Keratinocyte (primary cell): ENCODE measurements around the gene ADAMTS6. TPM values are rescaled to one million over a fixed set of nuclear protein-coding genes. Genes with fewer than 3 reads are reported as not detected.
"Not testable (repeated sequence)": the region's sequence is repeated elsewhere in the genome, so short reads cannot be mapped to it uniquely, and the experiment has no call there.

Experiments
- DNase-seq: peaks from one replicate; pipeline ENCODE4 v3.0.0-alpha.2; 2011; ENCODE audit warnings: low read depth, missing footprints, low spot score
- FAIRE-seq: peaks from 2 replicates; lab custom pipeline; 2011; peaks lifted over from hg19 to GRCh38; lab: Jason Lieb, UNC
- H2AFZ ChIP-seq: 2 replicates; pipeline ENCODE4 v1.6.0; 2012; ENCODE audit warnings: low read length, control low read depth, inconsistent platforms; ENCODE audit not compliant: control insufficient read depth
- H3K27ac ChIP-seq: 2 replicates; pipeline ENCODE4 v1.5.1; 2011; ENCODE audit warnings: low read length; ENCODE audit not compliant: control insufficient read depth, insufficient read depth
- H3K27me3 ChIP-seq: 3 replicates; pipeline ENCODE4 v1.6.0; 2011; ENCODE audit warnings: low read length; ENCODE audit not compliant: control insufficient read depth, insufficient read depth; ENCODE audit errors: extremely low read depth
- H3K36me3 ChIP-seq, 2 experiments: 2 replicates in 1 of 2; 3 replicates in 1 of 2; pipeline ENCODE4 v1.5.1; 2011; ENCODE audit warnings: low read length in 2 of 2, mild to moderate bottlenecking in 1 of 2; ENCODE audit not compliant: control insufficient read depth in 2 of 2, insufficient read depth in 2 of 2; ENCODE audit errors: extremely low read depth in 1 of 2
- H3K4me1 ChIP-seq: 3 replicates; pipeline ENCODE4 v1.5.1; 2011; ENCODE audit warnings: low read length; ENCODE audit not compliant: control insufficient read depth, insufficient read depth; ENCODE audit errors: extremely low read depth
- H3K4me2 ChIP-seq: 3 replicates; pipeline ENCODE4 v1.6.0; 2011; ENCODE audit warnings: low read depth, low read length; ENCODE audit not compliant: control insufficient read depth, insufficient read depth; ENCODE audit errors: extremely low read depth
- H3K4me3 ChIP-seq, 3 experiments: fragments of 200-600 bp in 1 of 3; sonication (generic) in 1 of 3; 2 replicates in 2 of 3; 3 replicates in 1 of 3; pipeline ENCODE4 v1.5.1; 2011 to 2016; ENCODE audit warnings: low read length in 3 of 3, mild to moderate bottlenecking in 3 of 3, control low read depth in 2 of 3, inconsistent platforms in 1 of 3, low read depth in 1 of 3, mixed read lengths in 1 of 3, mixed run types in 1 of 3, moderate library complexity in 1 of 3; ENCODE audit not compliant: control insufficient read depth in 2 of 3, insufficient read depth in 2 of 3; ENCODE audit errors: extremely low read depth in 1 of 3
- H3K79me2 ChIP-seq: 2 replicates; pipeline ENCODE4 v1.6.0; 2012; ENCODE audit warnings: low read length; ENCODE audit not compliant: control insufficient read depth, insufficient read depth
- H3K9ac ChIP-seq: 3 replicates; pipeline ENCODE4 v1.6.0; 2011; ENCODE audit warnings: low read length; ENCODE audit not compliant: control insufficient read depth, insufficient read depth; ENCODE audit errors: extremely low read depth
- H3K9me1 ChIP-seq: 3 replicates; pipeline ENCODE4 v1.6.0; 2011; ENCODE audit warnings: low read length; ENCODE audit not compliant: control insufficient read depth, insufficient read depth; ENCODE audit errors: extremely low read depth
- H3K9me3 ChIP-seq: 2 replicates; pipeline ENCODE4 v1.5.1; 2012; ENCODE audit warnings: low read depth, low read length; ENCODE audit not compliant: control insufficient read depth
- H4K20me1 ChIP-seq: 3 replicates; pipeline ENCODE4 v1.6.0; 2011; ENCODE audit warnings: low read length; ENCODE audit not compliant: control insufficient read depth, insufficient read depth; ENCODE audit errors: extremely low read depth
- EZH2 ChIP-seq: IDR thresholded peaks from one replicate; pipeline ENCODE4 v1.6.1; 2012; ENCODE audit warnings: inconsistent platforms, mild to moderate bottlenecking, low read length, moderate library complexity
- dilution Hi-C: fragments of 300-500 bp; cut with MboI; formaldehyde crosslinking; loops from one replicate; pipeline ENCODE4 v1.7.0; 2020; ENCODE audit warnings: low sequenced_read_pairs; ENCODE audit not compliant: extremely low pct_ligation_motif_present
- polyA plus RNA-seq, 5 experiments: library from polyadenylated mRNA; depleted of rRNA in 3 of 5; stranded (reverse) in 3 of 5; stranded (forward) in 1 of 5; unstranded in 1 of 5; fragments of >200 nt; gene quantifications; 1 replicate in 1 of 5; 2 replicates in 3 of 5; 3 replicates in 1 of 5; pipeline versions ENCODE4 v1.2.1 to v1.2.3, GENCODE V29; 2011 to 2012; ENCODE audit warnings: missing spikeins in 2 of 5, low read depth in 1 of 5, low replicate concordance in 1 of 5
- TF ChIP-seq, protein P1 (sequence below), 3 experiments: IDR thresholded peaks in 1 of 3; conservative IDR thresholded peaks in 1 of 3; optimal IDR thresholded peaks in 1 of 3; 2 replicates in 2 of 3; 3 replicates in 1 of 3; pipeline versions ENCODE3 to v1.5.1; 2011; ENCODE audit warnings: low read length in 3 of 3, mild to moderate bottlenecking in 3 of 3, moderate library complexity in 2 of 3, control low read depth in 1 of 3, inconsistent platforms in 1 of 3; ENCODE audit not compliant: insufficient read depth in 2 of 3; ENCODE audit errors: extremely low read depth in 1 of 3

The ADAMTS6 gene
- polyA plus RNA-seq, 1 donor (not counting 4 experiments of a cell fraction or from before 2014, with no cell fraction given), result 10.9 TPM

DNA sequence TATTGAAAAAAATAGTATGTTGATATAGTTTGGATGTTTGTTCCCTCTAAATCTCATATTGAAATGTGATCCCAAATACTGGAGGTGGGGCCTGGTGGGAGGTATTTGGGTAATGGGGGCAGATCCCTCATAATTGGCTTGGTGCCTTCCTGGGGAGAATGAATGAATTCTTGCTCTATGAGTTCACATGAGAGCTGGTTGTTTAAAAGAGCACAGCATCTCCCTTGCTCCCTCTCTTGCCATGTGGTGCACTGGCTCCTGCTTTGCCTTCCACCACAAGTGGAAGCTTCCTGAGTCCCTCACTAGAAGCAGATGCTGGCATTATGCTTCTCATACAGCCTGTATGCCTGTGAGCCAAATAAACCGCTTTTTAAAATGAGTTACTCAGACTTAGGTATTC lies 154.8 kb downstream of the ADAMTS6 start:
- Histone ChIP-seq H3K79me2 (no peaks in the 10 kb centered on the region), H3K9ac (no peak overlapping the region), H2AFZ (no peak overlapping the region), H3K4me3 (no peak overlapping the region), H3K4me2 (no peak overlapping the region), H3K9me3 (no peaks in the 10 kb centered on the region), H3K9me1 (no peaks in the 10 kb centered on the region), H3K27ac (no peak overlapping the region), H3K27me3 (no peaks in the 10 kb centered on the region), H3K36me3 (peaks cover 0 to 8% of the 10 kb centered on the region in 2 experiments), H4K20me1 (no peaks in the 10 kb centered on the region), H3K4me1 (no peaks in the 10 kb centered on the region)
- dilution Hi-C loops, result no loop called here
- FAIRE-seq (no peak), DNase-seq (no peak)
- TF ChIP-seq EZH2, result no peak
- TF ChIP-seq, protein P1, sequence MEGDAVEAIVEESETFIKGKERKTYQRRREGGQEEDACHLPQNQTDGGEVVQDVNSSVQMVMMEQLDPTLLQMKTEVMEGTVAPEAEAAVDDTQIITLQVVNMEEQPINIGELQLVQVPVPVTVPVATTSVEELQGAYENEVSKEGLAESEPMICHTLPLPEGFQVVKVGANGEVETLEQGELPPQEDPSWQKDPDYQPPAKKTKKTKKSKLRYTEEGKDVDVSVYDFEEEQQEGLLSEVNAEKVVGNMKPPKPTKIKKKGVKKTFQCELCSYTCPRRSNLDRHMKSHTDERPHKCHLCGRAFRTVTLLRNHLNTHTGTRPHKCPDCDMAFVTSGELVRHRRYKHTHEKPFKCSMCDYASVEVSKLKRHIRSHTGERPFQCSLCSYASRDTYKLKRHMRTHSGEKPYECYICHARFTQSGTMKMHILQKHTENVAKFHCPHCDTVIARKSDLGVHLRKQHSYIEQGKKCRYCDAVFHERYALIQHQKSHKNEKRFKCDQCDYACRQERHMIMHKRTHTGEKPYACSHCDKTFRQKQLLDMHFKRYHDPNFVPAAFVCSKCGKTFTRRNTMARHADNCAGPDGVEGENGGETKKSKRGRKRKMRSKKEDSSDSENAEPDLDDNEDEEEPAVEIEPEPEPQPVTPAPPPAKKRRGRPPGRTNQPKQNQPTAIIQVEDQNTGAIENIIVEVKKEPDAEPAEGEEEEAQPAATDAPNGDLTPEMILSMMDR (optimal IDR thresholded peaks at IDR 0.05 in 1 of 3, IDR thresholded peaks at IDR 0.05 in 1 of 3, conservative IDR thresholded peaks at IDR 0.05 in 1 of 3; ENCODE audit: extremely low read depth in 1 of 3, insufficient read depth in 2 of 3, low read length in 3 of 3), result no peak

DNA sequence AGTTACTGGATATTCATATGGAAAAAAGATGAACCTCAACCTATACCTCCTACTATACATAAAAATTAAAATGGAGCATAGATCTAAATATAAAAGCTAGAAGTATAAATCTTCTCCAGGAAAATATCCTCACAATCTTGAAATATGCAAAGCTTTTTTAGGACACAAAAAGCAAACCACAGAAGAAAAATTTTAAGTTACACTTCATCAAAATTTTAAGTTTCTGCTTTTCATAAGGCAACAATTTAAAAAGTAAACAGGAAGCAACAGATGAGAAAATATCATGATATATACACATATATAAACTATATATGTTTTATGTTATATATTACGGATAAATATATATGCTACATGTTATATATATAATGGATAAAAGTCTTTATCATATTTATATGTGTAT lies 157.5 kb downstream of the ADAMTS6 start:
- DNase-seq (no peak), FAIRE-seq (no peak)
- Histone ChIP-seq H2AFZ (no peak overlapping the region), H3K79me2 (no peaks in the 10 kb centered on the region), H3K4me3 (no peak overlapping the region), H3K9ac (no peak overlapping the region), H3K4me1 (no peaks in the 10 kb centered on the region), H3K9me3 (no peaks in the 10 kb centered on the region), H3K4me2 (no peak overlapping the region), H3K27me3 (no peaks in the 10 kb centered on the region), H3K27ac (no peak overlapping the region), H3K36me3 (peaks cover 0 to 5% of the 10 kb centered on the region in 2 experiments), H3K9me1 (no peaks in the 10 kb centered on the region), H4K20me1 (no peaks in the 10 kb centered on the region)
- no peak for TF ChIP-seq EZH2
- TF ChIP-seq, protein P1 (optimal IDR thresholded peaks at IDR 0.05 in 1 of 3, IDR thresholded peaks at IDR 0.05 in 1 of 3, conservative IDR thresholded peaks at IDR 0.05 in 1 of 3; ENCODE audit: extremely low read depth in 1 of 3, insufficient read depth in 2 of 3, low read length in 3 of 3), result no peak
- dilution Hi-C loops, result no loop called here

GRCh38 chr5:65320704-65321103 lies 161.0 kb downstream of the ADAMTS6 start:
- H3K4me3 ChIP-seq, dilution Hi-C loops, H3K36me3 ChIP-seq, H3K4me2 ChIP-seq, FAIRE-seq, H3K79me2 ChIP-seq, H3K27me3 ChIP-seq, H3K9me3 ChIP-seq, H3K9ac ChIP-seq, H4K20me1 ChIP-seq, H3K4me1 ChIP-seq, H3K27ac ChIP-seq, H2AFZ ChIP-seq, H3K9me1 ChIP-seq, DNase-seq: not testable (repeated sequence)
